C4-2B (cell line): ENCODE results near the gene ALDH18A1.
"Not testable (repeated sequence)": the region's sequence is repeated elsewhere in the genome, so short reads cannot be mapped to it uniquely, and the experiment has no call there.

Experiments used
- H3K27ac ChIP-seq: fragments of 450-650 bp; 2 replicates; pipeline ENCODE4 v1.5.1; 2017
- CTCF ChIP-seq: fragments of 450-650 bp; conservative IDR thresholded peaks from 2 replicates; pipeline ENCODE4 v1.5.1; 2017; ENCODE audit warnings: mild to moderate bottlenecking
- ZFX ChIP-seq: fragments of 450-650 bp; IDR thresholded peaks from 2 replicates; pipeline ENCODE4 v1.6.1; 2017

Gene ALDH18A1

GRCh38 chr10:95691281-95691680 lies 34.8 kb upstream of the ALDH18A1 start:
- H3K27ac ChIP-seq: no peak overlapping the region
- TF ChIP-seq ZFX (no peak), CTCF (no peak)

GRCh38 chr10:95688648-95689047 lies 32.1 kb upstream of the ALDH18A1 start:
- TF ChIP-seq CTCF (no peak; the same call in 1 of the 2 replicates), ZFX (no peak)
- no peak overlapping the region for H3K27ac ChIP-seq

GRCh38 chr10:95683966-95684365 lies 27.5 kb upstream of the ALDH18A1 start:
- TF ChIP-seq ZFX (no peak), CTCF (no peak)
- no peak overlapping the region for H3K27ac ChIP-seq

- no peak overlapping the region for H3K27ac ChIP-seq
- no peak for TF ChIP-seq ZFX
- TF ChIP-seq CTCF: no peak
Observed at GRCh38 chr10:95675403-95676116, 19.0 kb upstream of the ALDH18A1 start.

- no peak for TF ChIP-seq CTCF
- no peak for TF ChIP-seq ZFX
- no peak overlapping the region for H3K27ac ChIP-seq
Observed at GRCh38 chr10:95674643-95675042, 18.1 kb upstream of the ALDH18A1 start.

- not testable (repeated sequence) for H3K27ac ChIP-seq
Observed at GRCh38 chr10:95672641-95673040, 16.1 kb upstream of the ALDH18A1 start.

GRCh38 chr10:95664543-95664942 lies 8.0 kb upstream of the ALDH18A1 start:
- TF ChIP-seq ZFX: no peak
- no peak for TF ChIP-seq CTCF
- H3K27ac ChIP-seq: no peak overlapping the region

- no peak overlapping the region for H3K27ac ChIP-seq
- TF ChIP-seq ZFX (no peak), CTCF (no peak)
Observed at GRCh38 chr10:95663496-95663895, 7.0 kb upstream of the ALDH18A1 start.
